GM23338 (cell line): Measurements from ENCODE around the gene PTPRN2. TPM values are rescaled to one million over a fixed set of nuclear protein-coding genes. Genes with fewer than 3 reads are reported as not detected.

ENCODE experiments used
- ATAC-seq: fragments of 200-7000 bp; cut with Tn5 transposase; 3 replicates; pipeline ENCODE4 v1.9.1; 2020
- DNase-seq: peaks from one replicate; pipeline ENCODE4 v3.0.0-alpha.2; 2015; ENCODE audit warnings: low spot score
- H2AFZ ChIP-seq: fragments of 200-600 bp; sonication (generic); 2 replicates; pipeline ENCODE4 v1.8.0; 2016; ENCODE audit warnings: antibody characterized with exemption, mild to moderate bottlenecking, moderate library complexity
- H3F3A ChIP-seq: fragments of 200-600 bp; sonication (generic); replicated peaks from 2 replicates; pipeline ENCODE4 v1.8.0; 2017; ENCODE audit warnings: antibody characterized with exemption, mixed run types, low read depth
- H3K27ac ChIP-seq: fragments of 200-600 bp; sonication (generic); 2 replicates; pipeline ENCODE4 v1.6.1; 2016; ENCODE audit warnings: low read depth
- H3K27me3 ChIP-seq: fragments of 200-600 bp; sonication (generic); 2 replicates; pipeline ENCODE4 v1.8.0; 2016; ENCODE audit warnings: mild to moderate bottlenecking, mixed run types, moderate library complexity; ENCODE audit not compliant: insufficient read depth
- H3K36me3 ChIP-seq: fragments of 200-600 bp; sonication (generic); 2 replicates; pipeline ENCODE4 v1.8.0; 2016; ENCODE audit warnings: mild to moderate bottlenecking; ENCODE audit not compliant: insufficient read depth
- H3K4me1 ChIP-seq: fragments of 200-600 bp; sonication (generic); 2 replicates; pipeline ENCODE4 v1.8.0; 2016; ENCODE audit warnings: mild to moderate bottlenecking, moderate library complexity; ENCODE audit not compliant: insufficient read depth
- H3K4me2 ChIP-seq: fragments of 200-600 bp; sonication (generic); 2 replicates; pipeline ENCODE4 v1.7.1; 2017; ENCODE audit warnings: mixed run types
- H3K4me3 ChIP-seq: fragments of 200-600 bp; sonication (generic); 2 replicates; pipeline ENCODE4 v1.6.1; 2016; ENCODE audit warnings: mixed run types
- H3K79me2 ChIP-seq: fragments of 200-600 bp; sonication (generic); replicated peaks from 2 replicates; pipeline ENCODE4 v1.8.0; 2017; ENCODE audit warnings: mild to moderate bottlenecking; ENCODE audit not compliant: insufficient read depth
- H3K9me2 ChIP-seq: fragments of 200-600 bp; sonication (generic); 2 replicates; pipeline ENCODE4 v1.8.0; 2017; ENCODE audit not compliant: insufficient read depth
- H4K20me1 ChIP-seq: fragments of 200-600 bp; sonication (generic); replicated peaks from 2 replicates; pipeline ENCODE4 v1.8.0; 2017; ENCODE audit warnings: mild to moderate bottlenecking; ENCODE audit not compliant: insufficient read depth
- H3K27ac Mint-ChIP-seq: 2 replicates; pipeline ENCODE4 v1.8.0; 2020; ENCODE audit warnings: inconsistent platforms, mild to moderate bottlenecking, moderate library complexity, mixed read lengths
- H3K27me3 Mint-ChIP-seq: 3 replicates; pipeline ENCODE4 v1.8.0; 2022; ENCODE audit warnings: low read depth, mild to moderate bottlenecking, moderate library complexity, mixed read lengths, inconsistent platforms; ENCODE audit not compliant: insufficient read depth, poor library complexity
- H3K36me3 Mint-ChIP-seq: 3 replicates; pipeline ENCODE4 v1.8.0; 2021; ENCODE audit warnings: low read depth, mild to moderate bottlenecking, inconsistent platforms, moderate library complexity, mixed read lengths
- H3K4me1 Mint-ChIP-seq: 3 replicates; pipeline ENCODE4 v1.8.0; 2020; ENCODE audit warnings: mild to moderate bottlenecking, inconsistent platforms, mixed read lengths
- H3K4me3 Mint-ChIP-seq: 3 replicates; pipeline ENCODE4 v1.8.0; 2021; ENCODE audit warnings: moderate library complexity, mild to moderate bottlenecking, inconsistent platforms, mixed read lengths
- H3K9me3 Mint-ChIP-seq: 3 replicates; pipeline ENCODE4 v1.8.0; 2020; ENCODE audit warnings: moderate library complexity, mild to moderate bottlenecking, inconsistent platforms, mixed read lengths
- CREB1 ChIP-seq: fragments of 250-450 bp; sonication (Bioruptor Pico); IDR thresholded peaks from 2 replicates; pipeline ENCODE4 v1.5.0; 2020; ENCODE audit warnings: low read depth, mild to moderate bottlenecking, moderate library complexity
- CTCF ChIP-seq, 2 experiments: fragments of 200-600 bp in 1 of 2; sonication (generic) in 1 of 2; conservative IDR thresholded peaks; 2 replicates each; pipeline versions ENCODE4 v1.5.1 to v1.6.1; 2016 to 2017; ENCODE audit warnings: antibody characterized with exemption in 2 of 2, low read depth in 2 of 2, mild to moderate bottlenecking in 2 of 2, moderate library complexity in 1 of 2
- ETS1 ChIP-seq: IDR thresholded peaks from 2 replicates; pipeline ENCODE4 v1.6.1; 2016; ENCODE audit warnings: antibody characterized with exemption
- EZH2 ChIP-seq: fragments of 200-600 bp; sonication (generic); IDR thresholded peaks from one replicate; pipeline ENCODE4 v1.8.0; 2017; ENCODE audit warnings: antibody characterized with exemption, mild to moderate bottlenecking, low read depth; ENCODE audit not compliant: unreplicated experiment
- EZH2phosphoT487 ChIP-seq: fragments of 200-600 bp; sonication (generic); IDR thresholded peaks from one replicate; pipeline ENCODE4 v1.8.1; 2018; ENCODE audit warnings: antibody characterized with exemption; ENCODE audit not compliant: unreplicated experiment
- JUNB ChIP-seq: IDR thresholded peaks from one replicate; pipeline ENCODE4 v1.6.1; 2016; ENCODE audit warnings: antibody characterized with exemption; ENCODE audit not compliant: unreplicated experiment
- NANOG ChIP-seq: IDR thresholded peaks from 2 replicates; pipeline ENCODE4 v1.6.1; 2016; ENCODE audit warnings: antibody characterized with exemption, borderline replicate concordance
- POLR2AphosphoS5 ChIP-seq: IDR thresholded peaks from 2 replicates; pipeline ENCODE4 v1.6.1; 2016; ENCODE audit warnings: antibody characterized with exemption, low read depth
- REST ChIP-seq: IDR thresholded peaks from one replicate; pipeline ENCODE4 v1.6.1; 2018; ENCODE audit warnings: antibody characterized with exemption; ENCODE audit not compliant: unreplicated experiment
- STAT1 ChIP-seq: IDR thresholded peaks from one replicate; pipeline ENCODE4 v1.6.1; 2016; ENCODE audit warnings: antibody characterized with exemption; ENCODE audit not compliant: unreplicated experiment
- ZNF114 ChIP-seq: fragments of 250-450 bp; sonication (Bioruptor Pico); IDR thresholded peaks from 2 replicates; pipeline ENCODE4 v1.5.0; 2020; ENCODE audit warnings: mild to moderate bottlenecking, moderate library complexity
- ZNF331 ChIP-seq: fragments of 250-450 bp; sonication (Bioruptor Pico); IDR thresholded peaks from 2 replicates; pipeline ENCODE4 v1.5.0; 2020; ENCODE audit warnings: low read depth, mild to moderate bottlenecking, moderate library complexity
- ZNF462 ChIP-seq: fragments of 250-450 bp; sonication (Bioruptor Pico); IDR thresholded peaks from 2 replicates; pipeline ENCODE4 v1.5.0; 2020; ENCODE audit warnings: mild to moderate bottlenecking, moderate library complexity
- polyA plus RNA-seq: library from polyadenylated mRNA; unstranded; fragments of >200 nt; fragmentation: Nextera tagmentation; extraction: Ambion mirVana; gene quantifications from 2 replicates; pipeline ENCODE4 v1.2.1, GENCODE V29; 2016
- total RNA-seq: library from RNA; depleted of rRNA; stranded (reverse); fragments of >200 nt; shearing (Covaris generic); gene quantifications from 2 replicates; pipeline ENCODE4 v1.2.3, GENCODE V29; 2014

The PTPRN2 gene
- total and polyA plus RNA-seq, 2 experiments from 2014 or later = 0.87 to 4.0 TPM

- no peak overlapping the region for H3K4me2 ChIP-seq
- no peaks in the 10 kb centered on the region for H4K20me1 ChIP-seq
- H3K27ac Mint-ChIP-seq = no peak overlapping the region
- H3K36me3 ChIP-seq = no peaks in the 10 kb centered on the region
- H3K79me2 ChIP-seq = no peaks in the 10 kb centered on the region
- no peak overlapping the region for H3K4me3 Mint-ChIP-seq
- H3K27me3 ChIP-seq = no peaks in the 10 kb centered on the region
- peaks cover 2% of the 10 kb centered on the region for H3K27me3 Mint-ChIP-seq
- no peak for TF ChIP-seq STAT1
- TF ChIP-seq ZNF114 = no peak
- TF ChIP-seq ETS1 = no peak
- TF ChIP-seq POLR2AphosphoS5 = no peak
- no peak for TF ChIP-seq JUNB
- TF ChIP-seq EZH2phosphoT487 = no peak
- TF ChIP-seq CREB1 (CRISPR knock-in tag) = no peak
- no peak for TF ChIP-seq NANOG
- TF ChIP-seq EZH2 = no peak
- TF ChIP-seq ZNF331 = no peak
- no peak for TF ChIP-seq ZNF462
- TF ChIP-seq REST = no peak
- TF ChIP-seq CTCF (conservative IDR thresholded peaks at IDR 0.05; ENCODE audit: low read depth in 2 of 2) = no peak
- no peaks in the 10 kb centered on the region for H3F3A ChIP-seq
- H3K9me2 ChIP-seq = no peaks in the 10 kb centered on the region
- H3K4me1 ChIP-seq = no peaks in the 10 kb centered on the region
- no peak overlapping the region for H3K27ac ChIP-seq
- H3K4me1 Mint-ChIP-seq = no peaks in the 10 kb centered on the region
- ATAC-seq (no peak), DNase-seq (no peak)
- no peak overlapping the region for H2AFZ ChIP-seq
- no peak overlapping the region for H3K4me3 ChIP-seq
- peaks cover 95% of the 10 kb centered on the region for H3K9me3 Mint-ChIP-seq
- H3K36me3 Mint-ChIP-seq = peaks cover 36% of the 10 kb centered on the region
These were observed 1088.3 kb downstream of the PTPRN2 start for GRCh38 chr7:157499121-157499834.
